T-cell (primary cell): ENCODE data around the gene REX1BD. TPM values are rescaled to one million over a fixed set of nuclear protein-coding genes. Genes with fewer than 3 reads are reported as not detected.

Source experiments
- ATAC-seq, 4 experiments: fragments of 200-7000 bp in 3 of 4; fragments of 150-1000 bp in 1 of 4; cut with Tn5 transposase; replicated peaks in 1 of 4; 1 replicate in 3 of 4; 2 replicates in 1 of 4; pipeline ENCODE4 v1.10.0; 2021; ENCODE audit warnings: moderate library complexity in 3 of 4, mild to moderate bottlenecking in 2 of 4, moderate number of reproducible peaks in 1 of 4
- CTCF ChIA-PET, 2 donors: fragments of 300-600 bp; sonication (Branson Sonifier 250); formaldehyde crosslinking; loops; one replicate each; lab custom pipeline; 2022; ENCODE audit warnings: antibody characterized with exemption in 2 of 2; lab: Charles Lee
- POLR2A ChIA-PET, 2 donors: fragments of 300-600 bp; sonication (Branson Sonifier 250); formaldehyde crosslinking; loops; one replicate each; lab custom pipeline; 2022; ENCODE audit warnings: antibody characterized with exemption in 2 of 2; lab: Charles Lee
- DNase-seq, 35 experiments: peaks; one replicate each; pipeline versions ENCODE4 v3.0.0 to v3.0.0-alpha.2; 2013 to 2023
- H3K27ac ChIP-seq: one replicate; pipeline ENCODE4 v1.5.1; 2013; ENCODE audit warnings: low read length
- H3K27me3 ChIP-seq, 2 experiments: replicated peaks in 1 of 2; 1 replicate in 1 of 2; 2 replicates in 1 of 2; pipeline versions ENCODE4 v1.6.1 to v1.7.0; 2013; ENCODE audit warnings: low read length in 1 of 2, mixed read lengths in 1 of 2; ENCODE audit not compliant: control insufficient read depth in 2 of 2, insufficient read depth in 2 of 2; ENCODE audit errors: extremely low read depth in 1 of 2
- H3K36me3 ChIP-seq, 2 donors: 1 replicate in 1 of 2; 2 replicates in 1 of 2; pipeline versions ENCODE4 v1.6.1 to v1.7.0; 2013; ENCODE audit warnings: low read length in 1 of 2; ENCODE audit not compliant: control insufficient read depth in 2 of 2, insufficient read depth in 1 of 2; ENCODE audit errors: extremely low read depth in 1 of 2
- H3K4me1 ChIP-seq, 2 experiments: 1 replicate in 1 of 2; 2 replicates in 1 of 2; pipeline versions ENCODE4 v1.6.1 to v1.7.0; 2013; ENCODE audit warnings: low read length in 2 of 2, mixed read lengths in 1 of 2; ENCODE audit not compliant: insufficient read depth in 2 of 2, control insufficient read depth in 1 of 2; ENCODE audit errors: extremely low read depth in 1 of 2
- H3K4me3 ChIP-seq, 2 donors: 1 replicate in 1 of 2; 2 replicates in 1 of 2; pipeline versions ENCODE4 v1.5.1 to v1.7.0; 2013; ENCODE audit warnings: mild to moderate bottlenecking in 2 of 2, low read length in 1 of 2, moderate library complexity in 1 of 2; ENCODE audit not compliant: control insufficient read depth in 1 of 2; ENCODE audit errors: extremely low read depth in 1 of 2
- H3K9me3 ChIP-seq: 2 replicates; pipeline ENCODE4 v1.7.0; 2013
- H3K27ac Mint-ChIP-seq, 2 donors: one replicate each; pipeline ENCODE4 v1.8.0; 2020 to 2021; ENCODE audit warnings: mild to moderate bottlenecking in 2 of 2, mixed read lengths in 2 of 2
- H3K27me3 Mint-ChIP-seq, 2 donors: one replicate each; pipeline ENCODE4 v1.8.0; 2021 to 2022; ENCODE audit warnings: mixed read lengths in 2 of 2
- H3K36me3 Mint-ChIP-seq: one replicate; pipeline ENCODE4 v1.8.0; 2021; ENCODE audit warnings: mixed read lengths
- H3K4me1 Mint-ChIP-seq, 3 donors: one replicate each; pipeline ENCODE4 v1.8.0; 2020 to 2022; ENCODE audit warnings: mixed read lengths in 3 of 3, mild to moderate bottlenecking in 1 of 3
- H3K4me3 Mint-ChIP-seq, 3 donors: one replicate each; pipeline ENCODE4 v1.8.0; 2020 to 2022; ENCODE audit warnings: mild to moderate bottlenecking in 3 of 3, mixed read lengths in 3 of 3, moderate library complexity in 3 of 3
- H3K9me3 Mint-ChIP-seq, 3 donors: one replicate each; pipeline ENCODE4 v1.8.0; 2020 to 2022; ENCODE audit warnings: mixed read lengths in 3 of 3
- WGBS: methylation state at CpG from one replicate; pipeline ENCODE4 v1.1.5; 2013; ENCODE audit warnings: missing lambda C conversion rate; ENCODE audit not compliant: insufficient coverage; 5-methylcytosine and 5-hydroxymethylcytosine counted together
- total RNA-seq, 35 experiments: library from RNA in 6 of 35; stranded (reverse) in 6 of 35; fragments of 120-200 nt in 1 of 35; gene quantifications; one replicate each; pipeline versions ENCODE4 v1.2.1 to v1.2.4 and lab custom pipeline; 2013 to 2026

Gene REX1BD
- total RNA-seq, 5 donors from 2014 or later (not counting 1 experiment from before 2014, with no cell fraction given) = 91.8 to 166 (median 150) TPM

- no peaks in the 10 kb centered on the region for H3K36me3 ChIP-seq
- POLR2A ChIA-PET = no interaction called here
- Mint-ChIP-seq H3K27me3 (peaks cover 43 to 72% of the 10 kb centered on the region in 2 donors), H3K9me3 (no peaks in the 10 kb centered on the region), H3K36me3 (no peaks in the 10 kb centered on the region), H3K27ac (no peak overlapping the region), H3K4me1 (peaks cover 0 to 24% (median 11%) of the 10 kb centered on the region in 3 donors), H3K4me3 (no peak overlapping the region)
- ATAC-seq = no peak
- H3K4me1 ChIP-seq = peaks cover 0 to 25% of the 10 kb centered on the region in 2 experiments
- no peak for DNase-seq
- H3K9me3 ChIP-seq = no peaks in the 10 kb centered on the region
- WGBS = 6% methylated on average over 9 of the region's 26 CpGs
- peaks cover 11 to 82% of the 10 kb centered on the region in 2 experiments for H3K27me3 ChIP-seq
- CTCF ChIA-PET = interaction anchor here in 1 of 2 donors (0.6 kb wide), 1 partner anchor 79 kb away, joined by 3 read pairs; no protein-coding TSS in a partner anchor
- no peak overlapping the region for H3K27ac ChIP-seq
- H3K4me3 ChIP-seq = no peak overlapping the region
Measured at GRCh38 chr19:18603958-18604819, 15.6 kb downstream of the REX1BD start.

DNA sequence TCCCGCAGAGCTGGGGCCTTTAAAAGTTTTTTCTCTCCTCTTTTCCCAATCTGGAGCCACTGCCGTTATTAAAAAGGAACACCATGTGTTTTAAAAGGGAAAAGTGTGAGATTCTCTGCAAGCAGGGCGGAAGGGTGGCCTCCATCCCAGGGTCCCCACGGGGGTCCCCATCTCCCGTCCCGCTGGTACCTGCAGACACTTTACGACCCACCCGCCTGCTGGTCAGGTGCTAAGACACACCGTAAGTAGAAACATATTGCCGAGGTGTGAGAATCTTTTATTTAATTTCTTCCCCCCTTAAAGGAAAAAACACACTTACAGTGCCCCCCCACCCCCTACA is 16.2 kb downstream of the REX1BD start:
- ChIA-PET POLR2A (no interaction called here), CTCF (interaction anchor here in 1 of 2 donors (0.6 kb wide), 1 partner anchor 78 kb away, joined by 3 read pairs; no protein-coding TSS in a partner anchor)
- H3K4me1 Mint-ChIP-seq = peaks cover 0 to 25% (median 11%) of the 10 kb centered on the region in 3 donors
- Histone ChIP-seq H3K4me1 (peaks cover 0 to 25% of the 10 kb centered on the region in 2 experiments), H3K4me3 (no peak overlapping the region), H3K27me3 (peaks cover 11 to 82% of the 10 kb centered on the region in 2 experiments), H3K36me3 (no peaks in the 10 kb centered on the region), H3K27ac (no peak overlapping the region), H3K9me3 (no peaks in the 10 kb centered on the region)
- peaks cover 45 to 72% of the 10 kb centered on the region in 2 donors for H3K27me3 Mint-ChIP-seq
- DNase-seq = no peak
- no peaks in the 10 kb centered on the region for H3K9me3 Mint-ChIP-seq
- H3K4me3 Mint-ChIP-seq = peak overlapping the region in 1 of 3 donors; percentile 52
- no CpG with 5 or more reads among the region's 10 CpGs for WGBS
- H3K36me3 Mint-ChIP-seq = no peaks in the 10 kb centered on the region
- no peak overlapping the region for H3K27ac Mint-ChIP-seq
- no peak for ATAC-seq

GRCh38 chr19:18605196-18605545 is 16.6 kb downstream of the REX1BD start:
- Mint-ChIP-seq H3K27me3 (peaks cover 45 to 73% of the 10 kb centered on the region in 2 donors), H3K4me3 (peak overlapping the region; percentile 6 to 52 (median 49)), H3K36me3 (no peaks in the 10 kb centered on the region), H3K9me3 (no peaks in the 10 kb centered on the region), H3K4me1 (peaks cover 0 to 25% (median 11%) of the 10 kb centered on the region in 3 donors), H3K27ac (no peak overlapping the region)
- Histone ChIP-seq H3K27me3 (peaks cover 11 to 82% of the 10 kb centered on the region in 2 experiments), H3K9me3 (no peaks in the 10 kb centered on the region), H3K36me3 (no peaks in the 10 kb centered on the region), H3K4me3 (no peak overlapping the region), H3K27ac (no peak overlapping the region), H3K4me1 (peaks cover 0 to 26% of the 10 kb centered on the region in 2 experiments)
- ATAC-seq (peak in 1 of 4 experiments; percentile 22), DNase-seq (no peak)
- POLR2A ChIA-PET = no interaction called here
- WGBS = 5% methylated on average over 17 of the region's 17 CpGs
- CTCF ChIA-PET = no interaction called here

- H3K27ac ChIP-seq = no peak overlapping the region
- H3K4me3 Mint-ChIP-seq = peak overlapping the region; percentile 6 to 52 (median 49)
- H3K4me1 ChIP-seq = peaks cover 0 to 27% of the 10 kb centered on the region in 2 experiments
- peak in 1 of 4 experiments; percentile 17 for ATAC-seq
- ChIA-PET CTCF (no interaction called here), POLR2A (no interaction called here)
- H3K36me3 ChIP-seq = no peaks in the 10 kb centered on the region
- DNase-seq = no peak
- peaks cover 0 to 25% (median 11%) of the 10 kb centered on the region in 3 donors for H3K4me1 Mint-ChIP-seq
- peaks cover 11 to 85% of the 10 kb centered on the region in 2 experiments for H3K27me3 ChIP-seq
- H3K27me3 Mint-ChIP-seq = peaks cover 45 to 72% of the 10 kb centered on the region in 2 donors
- H3K9me3 Mint-ChIP-seq = no peaks in the 10 kb centered on the region
- no peak overlapping the region for H3K27ac Mint-ChIP-seq
- no peaks in the 10 kb centered on the region for H3K36me3 Mint-ChIP-seq
- no peak overlapping the region for H3K4me3 ChIP-seq
- no peaks in the 10 kb centered on the region for H3K9me3 ChIP-seq
- 8% methylated on average over 60 of the region's 65 CpGs for WGBS
Measured at GRCh38 chr19:18605546-18606280, 17.1 kb downstream of the REX1BD start.

DNA sequence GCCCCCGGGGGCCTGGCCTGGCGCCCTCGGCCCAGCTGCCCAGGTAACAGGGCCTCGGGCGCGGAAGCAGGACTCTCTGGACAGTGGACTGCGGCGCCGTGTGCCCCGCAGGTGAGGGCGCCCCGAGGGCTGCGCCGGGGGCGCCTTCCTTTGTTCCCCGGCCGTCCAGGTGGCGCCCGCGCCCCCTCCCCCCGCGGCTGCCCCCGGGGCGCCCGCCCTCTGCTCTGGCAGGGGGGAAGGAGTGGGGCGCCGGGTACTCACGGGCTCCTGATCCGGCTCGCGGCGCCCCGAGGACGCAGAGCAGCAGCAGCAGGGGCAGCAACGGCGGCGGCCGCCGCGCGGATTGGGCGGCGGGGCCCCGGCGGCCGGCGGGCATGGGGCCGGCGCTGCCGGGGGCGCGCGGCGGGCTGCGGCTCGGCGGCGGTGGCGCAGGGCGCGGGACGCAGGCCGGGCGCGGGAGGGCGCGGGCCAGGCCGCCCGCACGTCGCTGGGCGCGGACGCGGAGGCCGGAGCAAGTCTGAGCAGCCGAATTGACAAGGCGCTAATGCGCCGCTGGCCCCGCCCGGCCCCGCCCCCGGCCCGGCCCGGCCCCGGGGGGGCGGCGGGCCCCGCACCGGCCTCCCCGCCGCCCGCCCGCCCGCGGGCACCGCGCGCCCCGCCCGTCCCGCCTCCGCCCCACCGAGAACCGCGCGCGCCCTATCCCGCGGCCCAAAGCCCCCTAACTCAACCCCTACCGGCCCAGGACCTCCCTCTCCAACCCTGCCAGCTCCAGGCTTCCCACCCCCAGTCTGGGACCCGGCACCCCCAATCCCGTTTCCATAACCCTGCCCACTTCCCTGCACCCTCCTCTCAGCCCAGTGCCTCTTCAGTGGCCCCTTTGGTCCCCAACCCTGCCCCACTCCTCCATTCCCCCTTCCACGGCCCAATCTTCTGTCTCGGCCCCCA is 18.0 kb downstream of the REX1BD start, which contains the start of gene CRLF1:
Gene CRLF1 (minus strand): TSS at position 519 of the 945 bp plus-strand sequence. CDS start 143 bp downstream, at position 376.
- peaks cover 7 to 30% (median 16%) of the 10 kb centered on the region in 3 donors for H3K4me1 Mint-ChIP-seq
- Histone ChIP-seq H3K36me3 (no peaks in the 10 kb centered on the region), H3K27me3 (peaks cover 14 to 89% of the 10 kb centered on the region in 2 experiments), H3K27ac (no peak within 1 kb of the TSS), H3K4me3 (no peak within 1 kb of the TSS), H3K4me1 (peaks cover 0 to 36% of the 10 kb centered on the region in 2 experiments), H3K9me3 (no peaks in the 10 kb centered on the region)
- no peaks in the 10 kb centered on the region for H3K36me3 Mint-ChIP-seq
- ATAC-seq = no peak
- H3K4me3 Mint-ChIP-seq = peak within 1 kb of the TSS in 2 of 3 donors; percentile 21 to 52
- no peak within 1 kb of the TSS for H3K27ac Mint-ChIP-seq
- no peak for DNase-seq
- no peaks in the 10 kb centered on the region for H3K9me3 Mint-ChIP-seq
- ChIA-PET CTCF (interaction anchor here in 1 of 2 donors (0.6 kb wide), 1 partner anchor 50 kb away, joined by 3 read pairs; no protein-coding TSS in a partner anchor), POLR2A (no interaction called here)
- 4% methylated on average over 85 of the region's 116 CpGs for WGBS
- H3K27me3 Mint-ChIP-seq = peaks cover 47 to 71% of the 10 kb centered on the region in 2 donors
